HT1080 (cell line): ENCODE measurements around the gene LGI4. TPM values are rescaled to one million over a fixed set of nuclear protein-coding genes. Genes with fewer than 3 reads are reported as not detected.

Source experiments
- DNase-seq: peaks from one replicate; pipeline ENCODE4 v3.0.0-alpha.2; 2015; ENCODE audit warnings: low read depth
- small RNA-seq: library from RNA; depleted of rRNA; stranded (forward); fragments of <200 nt; gene quantifications from one replicate; pipeline ENCODE3, GENCODE V24; 2014
- total RNA-seq: library from RNA; depleted of rRNA; stranded (reverse); fragments of >200 nt; shearing (Covaris generic); gene quantifications from 2 replicates; pipeline ENCODE4 v1.2.3, GENCODE V29; 2014; rRNA removed

LGI4 gene
- total RNA-seq, 1 experiment from 2014 or later: not detected

DNA sequence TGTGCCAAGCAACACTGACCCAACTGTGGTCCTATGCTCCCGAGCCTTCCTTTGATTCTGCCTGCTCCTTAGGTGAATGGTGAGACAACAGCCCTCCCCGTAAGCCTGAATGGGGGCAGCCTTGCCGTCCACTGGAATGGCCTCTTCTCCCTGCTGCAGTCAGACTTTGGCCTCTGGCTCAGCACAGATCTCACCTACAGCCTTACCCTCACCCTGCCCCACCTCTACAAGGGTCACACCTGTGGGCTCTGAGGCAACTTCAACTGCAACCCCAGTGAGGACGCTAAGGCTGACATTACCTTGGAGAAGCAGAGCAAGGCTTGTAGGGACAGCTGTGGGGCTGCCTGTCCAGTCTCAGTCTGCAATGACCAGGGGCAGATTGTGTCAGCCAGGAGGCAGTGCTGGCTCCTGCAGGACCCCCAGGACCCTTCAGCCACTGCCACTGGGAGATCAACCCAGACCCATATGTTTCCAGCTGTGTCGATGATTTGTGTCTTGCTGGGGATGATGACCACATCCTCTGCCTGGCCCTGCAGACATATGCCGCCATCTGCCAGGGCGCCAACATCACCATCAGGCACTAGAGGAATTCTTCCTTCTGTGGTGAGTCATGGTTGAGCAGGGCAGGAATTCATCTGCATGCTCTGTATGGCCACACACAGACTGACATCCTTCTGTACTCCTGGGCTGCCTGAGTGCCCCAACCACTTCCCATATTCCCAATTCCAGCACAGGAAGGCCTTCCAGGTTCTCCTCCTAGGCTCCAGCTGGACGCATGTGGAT is 46.5 kb downstream of the LGI4 start:
- DNase-seq: peak; percentile 93

DNA sequence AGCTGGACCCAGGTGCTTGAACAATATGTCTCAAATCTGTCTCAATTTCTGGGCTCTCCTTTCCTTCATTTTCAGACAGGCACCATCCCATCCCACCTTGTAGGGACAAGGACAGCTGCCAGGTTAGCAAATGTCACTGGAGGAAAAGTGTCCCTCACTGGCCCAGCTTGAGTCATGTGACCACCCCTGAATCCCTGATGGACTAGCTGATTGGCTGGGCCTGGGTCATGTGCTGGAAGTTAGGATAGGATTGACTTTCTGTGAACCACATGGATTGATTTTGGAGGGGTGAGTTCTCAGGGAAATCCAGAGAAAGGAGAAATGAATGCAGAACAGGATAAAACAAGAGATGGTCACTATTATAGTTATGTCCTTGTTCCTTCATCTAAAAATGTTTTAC is 47.5 kb downstream of the LGI4 start:
- DNase-seq: no peak

DNA sequence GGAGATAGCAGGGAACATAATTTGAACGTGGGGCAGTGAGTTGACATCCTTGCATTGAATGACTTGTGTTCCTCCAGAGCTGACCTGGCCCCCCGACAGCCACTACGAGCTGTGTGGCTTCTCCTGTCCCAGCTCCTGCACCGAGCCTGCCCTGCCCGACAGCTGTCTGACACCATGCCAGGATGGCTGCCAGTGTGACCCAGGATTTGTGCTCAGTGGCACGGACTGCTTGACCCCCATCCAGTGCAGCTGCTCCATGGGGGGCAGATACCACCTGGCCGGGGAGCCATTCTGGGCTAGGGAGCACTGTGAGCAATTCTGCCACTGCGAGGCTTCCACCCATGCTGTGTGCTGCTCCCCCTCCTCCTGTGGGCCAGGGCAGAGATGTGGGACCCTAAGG is 48.4 kb downstream of the LGI4 start:
- DNase-seq: no peak

DNA sequence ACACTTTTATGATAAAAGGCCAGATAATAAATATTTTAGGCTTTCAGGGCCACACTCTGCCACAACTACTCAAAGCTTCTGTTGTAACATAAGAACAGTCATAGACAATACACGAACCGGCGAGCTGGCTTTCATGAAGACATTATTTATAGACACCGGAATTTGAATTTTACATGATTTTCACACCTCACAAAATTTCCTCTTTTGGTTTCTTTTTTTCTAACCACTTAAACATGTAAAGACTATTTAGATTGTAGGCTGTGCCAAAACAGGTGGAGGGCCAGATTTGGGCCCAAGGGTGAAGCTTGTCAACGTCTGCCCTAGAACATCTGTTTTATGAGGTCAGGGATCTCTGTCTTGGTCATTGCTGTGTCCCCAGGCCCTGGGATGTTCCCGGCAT is 48.9 kb downstream of the LGI4 start:
- DNase-seq: no peak

DNA sequence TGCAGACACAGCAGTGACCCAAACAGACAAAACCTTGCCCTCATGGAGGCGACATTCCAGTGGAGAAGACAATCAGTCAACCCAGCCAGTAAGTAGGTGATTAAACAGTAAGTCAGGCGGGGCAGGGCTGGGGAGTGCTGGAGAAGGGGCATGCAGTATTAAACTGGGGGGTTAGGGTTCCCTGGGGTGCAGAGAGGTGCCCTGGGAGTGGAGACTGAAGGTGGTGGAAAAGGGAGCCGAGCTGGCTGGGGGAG is 50.4 kb downstream of the LGI4 start:
- DNase-seq: no peak

DNA sequence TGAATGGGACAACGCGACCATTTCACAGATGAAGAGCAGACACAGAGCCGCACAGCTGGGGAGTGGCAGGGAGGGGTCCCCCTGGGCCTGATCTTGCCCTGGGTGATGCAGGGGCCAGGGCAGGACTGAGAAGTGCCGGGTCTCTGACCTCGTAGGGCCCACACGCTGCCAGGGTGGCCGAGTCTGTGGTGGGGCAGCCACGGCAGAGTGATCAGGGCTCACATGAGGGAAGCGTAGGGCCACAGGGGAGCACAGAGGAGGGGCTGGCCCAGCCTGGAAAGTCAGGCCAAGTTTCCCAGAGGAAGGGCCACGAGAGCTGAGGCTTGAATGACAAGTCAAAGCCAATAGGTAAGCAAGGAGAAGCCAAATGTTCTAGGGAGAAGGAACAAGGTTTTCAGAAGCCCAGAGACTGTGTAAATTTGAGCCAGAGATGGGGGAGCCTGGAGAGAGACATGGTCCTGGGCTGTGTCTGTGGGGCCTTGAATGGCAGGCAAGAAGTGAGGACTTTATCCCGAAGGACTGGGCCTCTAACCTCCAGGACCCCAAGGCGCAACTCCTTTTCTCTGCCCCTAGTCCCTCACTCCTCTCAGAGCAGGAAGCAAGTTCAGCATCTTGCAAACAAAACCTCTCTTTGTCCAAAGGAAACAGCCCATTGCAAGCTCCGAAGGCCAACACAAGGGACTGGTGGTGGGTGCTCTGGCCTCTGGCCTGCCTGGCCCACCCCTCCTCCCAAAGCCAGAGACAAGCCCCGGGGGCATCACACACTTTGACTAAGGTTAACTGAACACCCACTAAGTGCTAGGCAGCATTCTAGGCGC is 51.0 kb downstream of the LGI4 start:
- DNase-seq: no peak

DNA sequence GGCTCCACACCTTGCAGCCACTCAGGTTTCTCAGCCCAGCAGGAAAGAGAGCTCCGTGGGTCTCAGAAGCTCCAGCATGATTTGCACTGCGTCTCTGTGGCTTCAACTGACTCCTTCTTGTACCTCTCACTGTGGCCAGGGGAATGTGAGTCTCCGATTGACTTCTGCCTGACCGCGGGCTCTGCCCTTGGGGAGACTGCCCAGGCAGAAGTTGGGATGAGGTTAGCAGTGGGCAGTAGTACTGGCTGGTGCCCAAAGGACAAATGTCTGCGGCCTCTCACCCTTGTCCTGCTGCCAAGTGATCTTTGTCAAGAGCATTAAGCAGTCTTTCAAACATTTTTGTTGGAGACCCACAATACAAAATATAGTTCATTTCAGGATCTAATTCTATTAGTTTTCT is 53.7 kb downstream of the LGI4 start:
- DNase-seq: no peak

DNA sequence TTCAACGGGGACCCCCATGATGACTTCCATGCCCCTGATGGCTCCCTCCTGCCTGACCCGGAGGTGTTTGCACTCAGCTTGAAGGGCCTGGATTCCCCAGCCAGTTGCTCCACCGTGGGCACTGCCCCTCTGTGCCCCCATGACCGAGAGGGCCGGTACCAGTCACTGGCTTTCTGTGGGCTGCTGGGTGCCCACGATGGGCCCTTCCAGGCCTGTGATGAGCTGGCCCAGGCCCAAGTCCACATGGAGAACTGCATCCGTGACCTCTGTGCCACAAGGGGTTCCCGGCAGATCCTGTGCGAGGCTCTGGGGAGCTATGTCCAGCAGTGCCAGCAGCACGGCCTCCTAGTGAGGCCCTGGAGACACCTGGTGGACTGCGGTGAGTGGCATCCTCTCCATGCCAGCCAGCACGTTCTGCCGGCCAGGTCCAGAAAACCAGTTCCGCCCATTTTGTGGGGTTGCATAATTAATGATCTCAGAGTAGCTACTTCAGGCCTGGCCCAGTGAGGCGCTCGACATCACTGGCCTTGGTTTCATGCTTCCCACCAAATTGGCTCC is 54.2 kb downstream of the LGI4 start:
- no peak for DNase-seq

DNA sequence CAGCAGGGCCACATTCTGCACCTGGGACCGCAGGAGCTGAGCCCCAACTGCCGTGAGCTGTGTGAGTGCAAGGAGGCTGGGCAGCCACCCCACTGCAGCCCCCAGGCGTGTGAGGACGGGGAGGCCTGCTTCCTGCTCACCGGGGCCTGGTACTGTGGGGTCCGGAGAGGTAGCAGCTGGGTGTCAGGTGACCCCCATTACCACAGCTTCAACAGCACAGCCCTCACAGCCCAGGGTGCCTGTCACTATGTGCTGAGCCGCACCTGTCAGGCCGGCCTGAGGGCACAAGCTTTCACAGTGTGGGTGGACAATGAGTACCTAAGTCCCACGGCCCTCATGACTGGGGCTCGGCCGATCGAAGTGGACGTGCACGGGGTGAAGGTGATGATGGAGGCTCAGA is 55.0 kb downstream of the LGI4 start:
- no peak for DNase-seq

DNA sequence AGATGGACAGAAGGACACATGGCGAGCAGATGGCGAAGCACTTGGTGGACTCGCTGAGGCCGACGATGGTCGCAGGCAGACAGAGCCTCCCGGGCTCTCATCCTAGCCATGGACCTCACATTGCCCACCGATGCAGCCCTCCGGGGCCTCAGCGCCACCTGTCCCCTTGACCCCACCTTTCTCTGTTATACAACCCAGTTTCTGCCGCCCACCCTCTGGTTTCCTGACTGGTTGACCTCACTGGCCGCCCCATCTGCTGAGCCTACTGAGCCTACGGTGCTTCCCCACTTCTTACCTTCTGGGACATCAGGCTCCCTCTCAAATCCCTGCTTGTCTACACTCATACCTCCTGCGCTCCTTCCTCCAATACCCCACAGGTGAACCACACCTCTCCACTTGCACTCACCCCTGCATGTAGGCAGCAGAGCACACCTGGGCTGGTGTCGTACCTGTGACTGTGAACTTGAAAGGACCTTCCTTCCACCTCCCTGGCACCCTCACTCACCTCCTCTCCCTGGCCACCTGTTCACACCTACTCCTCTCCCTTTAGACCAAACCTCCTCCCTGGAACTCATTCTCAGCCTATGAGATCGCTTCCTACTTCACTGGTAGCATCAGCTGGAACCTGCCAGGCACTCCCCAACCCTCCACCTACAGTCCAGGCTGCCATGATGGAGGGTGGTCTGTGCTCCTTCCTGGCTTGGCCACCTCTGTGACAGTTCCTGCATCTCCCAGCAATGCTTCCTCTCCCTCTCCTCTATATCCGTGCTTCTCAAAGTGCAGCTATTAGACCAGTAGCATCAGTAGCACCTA is 57.2 kb downstream of the LGI4 start:
- no peak for DNase-seq

DNA sequence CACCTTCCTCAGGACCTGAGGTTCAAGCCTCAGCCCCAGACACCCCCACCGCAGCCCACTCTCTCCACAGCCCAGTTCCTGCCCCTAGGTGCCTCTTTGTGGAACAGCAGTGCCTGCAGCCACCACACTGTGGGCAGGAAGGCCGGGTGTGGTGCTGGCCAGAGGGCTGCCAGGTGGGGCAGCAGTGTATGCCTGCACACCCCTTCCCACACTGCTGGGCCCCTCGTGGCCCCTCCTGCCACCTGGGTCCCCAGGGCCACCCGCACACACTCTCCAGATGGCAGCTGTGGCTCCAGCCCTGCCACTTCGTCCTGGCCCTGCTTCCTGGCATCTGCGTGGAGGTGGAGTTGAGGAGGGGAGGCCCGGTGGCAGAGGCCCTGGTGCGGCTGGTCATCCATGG is 58.2 kb downstream of the LGI4 start:
- no peak for DNase-seq

DNA sequence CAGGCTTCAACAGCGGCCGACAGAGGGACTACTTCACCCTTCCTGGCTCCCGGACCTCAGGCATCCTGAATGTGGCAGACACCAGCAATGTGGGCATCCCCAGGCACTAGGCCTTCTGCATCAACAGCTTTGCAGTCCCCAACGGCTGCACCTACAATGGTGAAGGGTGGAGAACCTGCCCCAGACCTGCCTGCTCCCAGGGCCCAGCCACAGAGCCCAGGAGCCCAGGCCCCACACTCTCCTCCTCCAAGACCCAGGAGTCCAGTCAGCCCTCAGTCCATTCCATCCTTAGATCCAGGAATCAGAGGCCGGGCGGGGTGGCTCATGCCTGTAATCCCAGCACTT is 58.9 kb downstream of the LGI4 start:
- no peak for DNase-seq

DNA sequence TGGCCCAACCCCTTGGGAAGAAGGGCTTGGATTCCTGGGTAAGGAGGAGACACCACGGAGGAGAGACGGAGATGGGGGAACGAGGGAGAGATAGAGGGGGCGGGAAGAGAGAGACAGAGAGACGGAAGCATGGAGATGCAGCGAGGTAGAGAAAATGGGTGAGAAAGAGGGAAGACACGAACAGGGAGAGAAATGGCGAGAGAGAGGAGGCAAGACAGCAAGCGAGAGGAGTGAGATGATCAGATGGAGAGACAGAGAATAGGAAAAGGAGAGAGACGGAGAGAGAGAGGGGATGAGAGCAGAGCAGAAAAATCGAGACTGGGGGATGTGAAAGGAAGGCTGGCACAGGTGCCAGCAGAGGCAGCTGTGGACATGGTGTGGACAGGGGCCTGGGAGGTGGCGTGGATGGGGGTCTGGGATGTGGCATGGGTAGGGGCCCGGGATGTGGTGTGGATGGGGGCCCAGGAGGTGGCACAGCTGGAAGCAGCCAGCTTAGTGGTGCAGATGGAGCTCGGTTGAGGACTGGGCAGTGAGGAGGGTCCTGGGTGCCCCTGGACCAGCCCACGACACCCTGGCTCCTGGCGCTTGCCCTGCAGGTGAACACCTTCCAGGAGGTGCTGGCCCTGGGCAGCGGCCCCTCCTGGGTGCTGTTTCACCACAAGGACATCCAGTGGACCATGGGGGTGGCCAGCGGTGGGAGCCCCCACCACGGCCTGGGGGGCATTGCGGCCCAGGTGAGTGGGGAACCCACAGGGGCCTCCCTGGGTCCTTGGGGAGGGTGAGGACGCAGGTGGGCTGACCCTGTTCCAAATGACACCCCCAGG is 59.4 kb downstream of the LGI4 start:
- no peak for DNase-seq

Small RNAs within 50 kb of the gene (small RNA-seq; reads per million reads assigned to genes)
- not detected for gene AC020907.2

Other genes with a start within 250 kb of the LGI4 start
- 3.1 and 3.2 TPM in 2 replicates for gene ZNF30, start 208.2 kb downstream of the LGI4 start, total RNA-seq
- gene ZNF792, start 170.8 kb downstream of the LGI4 start, total RNA-seq: 1.2 and 1.8 TPM in 2 replicates
- 35.1 and 63.9 TPM in 2 replicates for gene GRAMD1A, start 134.7 kb downstream of the LGI4 start, total RNA-seq
- gene SCN1B, start 104.6 kb downstream of the LGI4 start, total RNA-seq: 9.3 and 13.5 TPM in 2 replicates
- gene HPN, start 93.3 kb downstream of the LGI4 start, total RNA-seq: not detected in 2 replicates
- gene FXYD3, start 19.2 kb downstream of the LGI4 start, total RNA-seq: not detected in 2 replicates
- gene FXYD1, start 3.8 kb upstream of the LGI4 start, total RNA-seq: not detected in 2 replicates
- 0.66 and 1.7 TPM in 2 replicates for gene FXYD7, start 8.2 kb upstream of the LGI4 start, total RNA-seq
- 255 and 385 TPM in 2 replicates for gene FXYD5, start 19.7 kb upstream of the LGI4 start, total RNA-seq
- not detected in 2 replicates for gene FAM187B, start 93.7 kb upstream of the LGI4 start, total RNA-seq
- gene LSR, start 113.9 kb upstream of the LGI4 start, total RNA-seq: 0.23 and 1.3 TPM in 2 replicates
- 106 and 129 TPM in 2 replicates for gene USF2, start 133.9 kb upstream of the LGI4 start, total RNA-seq
- gene HAMP, start 147.5 kb upstream of the LGI4 start, total RNA-seq: not detected in 2 replicates
- not detected in 2 replicates for gene MAG, start 157.1 kb upstream of the LGI4 start, total RNA-seq
- 23.2 and 27.6 TPM in 2 replicates for gene CD22, start 194.1 kb upstream of the LGI4 start, total RNA-seq
- gene FFAR1, start 212.8 kb upstream of the LGI4 start, total RNA-seq: 0.06 TPM in 1 of 2 replicates, not detected in the other
- 0.11 TPM in 1 of 2 replicates, not detected in the other for gene FFAR3, start 223.4 kb upstream of the LGI4 start, total RNA-seq
- not detected in 2 replicates for gene GPR42, start 236.0 kb upstream of the LGI4 start, total RNA-seq